Measurements from ENCODE around the gene ZNF346.

The ZNF346 gene

DNA sequence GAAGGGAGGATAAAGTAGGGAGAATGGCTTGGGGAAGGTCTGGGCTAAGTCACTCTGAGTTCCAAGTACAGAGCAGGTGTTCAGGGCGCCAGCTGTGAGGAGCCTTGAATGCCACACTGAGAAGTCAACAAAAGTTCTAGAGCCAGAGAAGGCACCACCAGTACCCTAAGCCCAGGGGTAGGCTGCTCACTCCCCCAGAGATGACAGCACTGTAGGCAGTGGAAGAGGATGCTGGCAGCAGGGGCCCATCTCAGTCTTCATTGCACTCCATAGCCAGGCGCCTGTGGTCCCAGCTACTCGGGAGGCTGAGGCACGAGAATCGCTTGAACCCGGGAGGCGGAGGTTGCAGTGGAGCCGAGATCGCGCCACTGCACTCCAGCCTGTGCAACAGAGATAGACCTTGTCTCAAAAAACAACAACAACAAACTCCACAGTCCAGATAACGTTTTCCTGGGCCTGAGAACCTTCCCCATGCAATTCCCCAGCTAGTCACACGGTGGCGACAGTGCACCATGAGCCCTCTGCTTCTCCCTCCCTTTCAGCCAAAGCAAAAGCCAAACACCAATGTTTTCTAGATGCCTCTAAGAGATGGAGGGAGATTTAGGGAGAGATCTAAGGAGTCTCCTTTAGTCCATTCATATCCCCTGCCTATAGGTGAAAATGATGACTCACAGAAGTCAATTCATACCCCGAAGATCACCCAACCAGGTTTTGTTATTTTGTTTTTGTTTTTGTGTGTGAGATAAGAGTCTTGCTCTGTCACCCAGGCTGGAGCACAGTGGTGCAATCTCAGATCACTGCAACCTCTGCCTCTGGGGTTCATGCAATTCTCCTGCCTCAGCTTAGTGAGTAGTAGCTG is 91.3 kb downstream of the ZNF346 start:
- peak; percentile 38 to 54 for DNase-seq (ENCODE audit: extremely low read depth in 1 of 2, low read depth in 1 of 2)

- DNase-seq (ENCODE audit: extremely low read depth in 1 of 2, low read depth in 1 of 2), result peak; percentile 73 to 75
Observed at GRCh38 chr5:177116631-177117373, 94.3 kb downstream of the ZNF346 start.

DNA sequence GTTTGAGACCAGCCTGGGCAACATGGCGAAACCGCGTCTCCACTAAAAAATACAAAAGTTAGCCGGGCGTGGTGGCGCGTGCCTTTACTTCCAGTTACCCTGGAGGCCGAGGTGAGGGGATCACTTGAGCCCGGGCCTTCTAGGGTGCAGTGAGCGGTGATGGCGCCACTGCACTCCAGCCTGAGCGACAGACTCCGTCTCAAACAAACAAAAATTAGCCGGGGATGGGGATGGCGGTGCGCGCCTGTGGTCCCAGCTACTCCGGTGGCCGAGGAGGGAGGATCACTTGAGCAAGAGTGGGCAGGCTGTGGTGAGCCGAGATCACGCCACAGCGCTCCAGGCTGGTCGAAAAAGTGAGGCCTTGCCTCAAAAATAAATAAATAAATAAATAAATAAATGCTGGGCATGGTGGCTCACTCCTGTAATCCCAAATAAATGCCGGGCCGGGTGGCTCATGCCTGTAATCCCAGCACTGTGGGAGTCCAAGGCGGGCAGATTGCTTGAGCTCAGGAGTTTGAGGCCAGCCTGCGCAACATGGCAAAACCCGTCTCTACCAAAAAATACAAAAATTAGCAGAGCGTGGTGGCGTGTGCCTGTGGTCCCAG is 95.0 kb downstream of the ZNF346 start:
- DNase-seq (ENCODE audit: extremely low read depth in 1 of 2, low read depth in 1 of 2), result no peak

- DNase-seq (ENCODE audit: extremely low read depth in 1 of 2, low read depth in 1 of 2), result no peak
Observed at GRCh38 chr5:177122566-177122965, 100.1 kb downstream of the ZNF346 start.

- DNase-seq (ENCODE audit: extremely low read depth in 1 of 2, low read depth in 1 of 2), result no peak
Observed at GRCh38 chr5:177123789-177124485, 101.4 kb downstream of the ZNF346 start.

GRCh38 chr5:177124486-177124991 is 102.0 kb downstream of the ZNF346 start:
- no peak for DNase-seq (ENCODE audit: extremely low read depth in 1 of 2, low read depth in 1 of 2)

- no peak for DNase-seq (ENCODE audit: extremely low read depth in 1 of 2, low read depth in 1 of 2)
Observed at GRCh38 chr5:177126771-177127170, 104.3 kb downstream of the ZNF346 start.

DNA sequence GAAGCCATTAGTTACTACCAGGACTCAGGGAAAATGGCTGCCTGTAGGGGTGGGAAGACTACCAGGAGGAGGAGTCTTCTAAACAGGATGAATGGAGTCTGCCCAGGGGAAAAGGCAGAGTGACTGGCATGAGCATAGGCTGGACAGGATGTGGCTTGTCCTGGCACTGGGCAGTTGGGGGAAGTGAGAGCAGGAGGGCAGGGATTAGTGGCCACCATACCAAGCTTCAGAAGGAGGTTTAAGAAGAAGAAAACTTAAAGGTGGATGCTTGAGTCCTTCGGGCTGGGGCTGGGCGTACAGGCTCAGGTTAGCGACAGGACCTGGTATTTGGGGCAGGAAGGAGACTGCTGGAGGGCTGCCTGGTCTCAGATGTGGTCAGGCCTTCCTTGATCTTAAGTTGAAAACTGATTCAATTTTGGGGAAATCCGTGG is 106.1 kb downstream of the ZNF346 start:
- DNase-seq (ENCODE audit: extremely low read depth in 1 of 2, low read depth in 1 of 2), result no peak

GRCh38 chr5:177130211-177131018 is 107.9 kb downstream of the ZNF346 start:
- DNase-seq (ENCODE audit: extremely low read depth in 1 of 2, low read depth in 1 of 2), result no peak
